HG02798 (cell line): Measurements from ENCODE around the gene FOXO1.
"Not testable (repeated sequence)": the region's sequence is repeated elsewhere in the genome, so short reads cannot be mapped to it uniquely, and the experiment has no call there.

Experiments
- ATAC-seq: cut with Tn5 transposase; IDR thresholded peaks from one replicate; pipeline ENCODE4 v1.9.1; 2021; ENCODE audit warnings: mild to moderate bottlenecking; ENCODE audit not compliant: unreplicated experiment, poor library complexity

Gene FOXO1

DNA sequence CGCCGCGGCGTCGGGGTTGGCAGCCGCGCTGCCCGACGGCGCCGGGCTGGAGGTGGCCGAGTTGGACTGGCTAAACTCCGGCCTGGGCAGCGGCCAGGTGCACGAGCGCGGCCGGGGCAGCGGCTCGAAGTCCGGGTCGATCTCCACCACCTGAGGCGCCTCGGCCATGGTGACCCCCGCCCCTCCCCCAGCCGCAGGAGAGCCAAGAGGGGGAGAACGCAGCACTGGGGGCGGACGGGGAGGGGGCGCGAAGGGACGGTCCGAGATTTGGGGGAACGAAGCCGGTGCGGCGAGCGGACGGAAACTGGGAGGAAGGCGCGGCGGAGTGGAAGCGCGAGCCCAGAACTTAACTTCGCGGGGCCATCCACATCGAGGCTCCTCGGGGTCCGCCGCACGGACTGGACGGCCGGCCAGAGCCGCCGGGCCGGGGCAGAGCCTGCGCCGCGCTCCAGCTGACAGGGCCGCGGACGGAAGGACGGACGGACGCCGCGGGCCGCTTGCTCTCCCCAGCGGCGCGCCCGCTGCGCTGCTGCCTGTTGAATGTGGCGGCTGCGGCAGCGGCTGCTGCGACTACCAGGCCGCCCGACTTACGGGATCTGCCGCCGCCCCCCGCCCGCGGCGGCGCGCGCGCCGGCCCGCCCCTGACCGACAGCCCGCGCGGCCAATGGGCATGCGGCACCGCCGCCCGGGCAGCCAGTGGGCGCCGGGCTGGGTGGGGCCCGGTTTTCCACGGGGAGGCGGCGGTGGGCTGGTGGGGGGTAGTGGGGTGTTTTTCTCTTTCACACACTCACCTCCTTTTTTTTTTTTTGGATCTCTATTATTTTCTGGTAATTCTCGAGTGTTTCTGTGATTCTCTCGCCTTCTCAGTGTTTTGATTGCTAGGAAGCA is at the start of gene FOXO1:
FOXO1 (minus strand) TSS at position 597 of the 888 bp plus-strand sequence; CDS start at position 168, 429 bp downstream.
- peak; percentile 69 for ATAC-seq

DNA sequence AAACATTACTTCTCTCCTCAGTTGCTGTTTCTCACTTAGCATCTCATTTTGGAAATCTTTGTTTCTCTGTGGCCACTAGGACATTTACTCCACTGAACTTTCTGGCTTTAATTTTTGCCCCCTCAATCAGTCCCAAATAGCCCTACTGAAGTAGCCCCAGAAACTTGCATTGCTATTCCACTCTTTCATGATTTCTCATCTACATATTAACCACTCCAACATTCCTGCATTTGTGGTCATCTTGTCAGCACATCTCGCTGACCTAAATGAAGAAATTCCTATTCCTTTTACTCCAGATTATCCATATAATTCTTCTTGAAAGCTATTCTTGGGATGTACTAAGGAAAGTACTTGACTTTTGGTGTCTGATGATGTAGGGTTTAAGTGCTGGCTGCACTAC is 48.0 kb upstream of the FOXO1 start:
- ATAC-seq, result not testable (repeated sequence)

DNA sequence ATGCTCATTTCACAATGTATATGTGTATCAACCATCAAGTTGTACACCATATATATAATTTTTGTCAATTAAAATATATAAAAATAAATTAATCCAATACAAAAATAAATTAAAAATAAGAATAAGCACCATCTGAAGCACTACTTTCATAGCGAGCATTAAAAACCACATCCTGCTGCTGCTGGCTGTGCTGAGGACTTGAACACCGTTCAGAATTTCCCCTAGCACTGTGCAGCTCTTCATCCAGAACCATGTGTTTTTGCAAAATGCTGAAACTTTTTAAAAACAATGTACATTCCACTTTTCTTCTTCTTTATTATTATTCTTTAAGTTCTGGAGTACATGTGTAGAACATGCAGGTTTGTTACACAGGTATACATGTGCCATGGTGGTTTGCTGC is 40.0 kb upstream of the FOXO1 start:
- ATAC-seq, result no peak

DNA sequence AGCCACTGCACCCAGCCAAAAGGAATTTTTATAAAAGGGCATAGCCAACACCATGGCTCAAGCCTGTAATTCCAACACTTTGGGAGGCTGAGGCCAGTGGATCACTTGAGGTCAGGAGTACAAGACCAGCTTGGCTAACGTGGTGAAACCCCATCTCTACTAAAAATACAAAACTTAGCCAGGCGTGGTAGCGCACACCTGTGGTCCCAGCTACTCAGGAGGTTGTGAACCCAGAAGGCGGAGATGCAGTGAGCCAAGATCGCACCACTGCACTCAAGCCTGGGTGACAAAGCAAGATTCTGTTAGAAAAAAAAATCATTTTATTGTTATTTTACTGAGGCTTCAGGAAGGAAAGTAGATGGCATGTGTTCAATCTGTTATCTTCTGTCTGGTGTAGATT is 31.3 kb upstream of the FOXO1 start:
- ATAC-seq, result peak; percentile 73

DNA sequence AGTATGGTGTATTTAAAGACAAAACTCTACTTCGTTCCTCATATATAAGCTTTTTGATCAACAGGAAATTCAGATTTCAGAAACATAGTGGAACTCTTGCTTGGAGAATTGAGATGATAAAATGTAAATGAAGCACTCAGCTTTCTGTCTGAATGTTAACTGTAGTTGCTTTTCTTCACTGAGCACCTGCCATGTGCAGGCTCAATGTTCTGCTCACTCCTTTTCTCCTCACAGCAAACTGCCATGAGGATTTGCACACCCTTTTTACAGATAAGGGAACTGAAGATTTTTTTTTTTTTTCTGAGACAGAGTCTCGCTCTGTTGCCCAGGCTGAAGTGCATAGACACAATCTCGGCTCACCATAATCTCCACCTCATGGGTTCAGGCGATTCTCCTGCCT is 28.0 kb upstream of the FOXO1 start:
- ATAC-seq, result no peak

DNA sequence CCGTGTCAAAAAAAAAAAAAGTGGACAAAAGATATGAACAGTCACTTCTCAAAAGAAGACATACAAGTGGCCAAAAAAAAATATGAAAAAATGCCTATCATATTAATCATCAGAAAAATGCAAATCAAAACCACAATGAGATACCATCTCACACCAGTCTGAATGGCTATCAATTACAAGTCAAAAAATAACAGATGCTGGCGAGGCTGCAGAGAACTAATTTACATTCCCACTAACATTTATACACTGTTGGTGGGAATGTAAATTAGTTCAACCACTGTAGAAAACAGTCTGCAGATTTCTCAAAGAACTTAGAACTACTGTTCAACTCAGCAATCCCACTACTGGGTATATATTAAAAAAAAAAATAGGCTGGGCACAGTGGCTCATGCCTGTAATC is 26.5 kb upstream of the FOXO1 start:
- peak; percentile 82 for ATAC-seq

DNA sequence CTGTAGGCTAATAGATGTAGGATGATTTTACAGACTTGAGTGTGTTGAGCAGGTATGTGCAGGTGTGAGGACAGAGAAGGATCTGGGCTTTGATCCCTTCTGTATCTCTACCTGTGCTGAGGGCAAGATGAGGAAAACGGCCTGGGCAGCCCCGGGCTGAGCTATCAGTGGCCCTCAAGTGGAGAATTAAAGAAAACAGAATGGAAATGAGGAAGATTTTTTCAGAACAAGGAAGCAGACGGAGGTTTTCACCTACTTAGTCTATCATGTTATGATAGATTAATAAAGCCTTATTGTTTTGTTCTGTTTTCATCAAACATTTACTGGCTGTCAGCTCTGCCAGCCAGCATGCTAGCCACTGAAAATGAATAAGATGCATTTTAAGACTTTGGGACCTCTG is 22.3 kb upstream of the FOXO1 start:
- ATAC-seq, result no peak

DNA sequence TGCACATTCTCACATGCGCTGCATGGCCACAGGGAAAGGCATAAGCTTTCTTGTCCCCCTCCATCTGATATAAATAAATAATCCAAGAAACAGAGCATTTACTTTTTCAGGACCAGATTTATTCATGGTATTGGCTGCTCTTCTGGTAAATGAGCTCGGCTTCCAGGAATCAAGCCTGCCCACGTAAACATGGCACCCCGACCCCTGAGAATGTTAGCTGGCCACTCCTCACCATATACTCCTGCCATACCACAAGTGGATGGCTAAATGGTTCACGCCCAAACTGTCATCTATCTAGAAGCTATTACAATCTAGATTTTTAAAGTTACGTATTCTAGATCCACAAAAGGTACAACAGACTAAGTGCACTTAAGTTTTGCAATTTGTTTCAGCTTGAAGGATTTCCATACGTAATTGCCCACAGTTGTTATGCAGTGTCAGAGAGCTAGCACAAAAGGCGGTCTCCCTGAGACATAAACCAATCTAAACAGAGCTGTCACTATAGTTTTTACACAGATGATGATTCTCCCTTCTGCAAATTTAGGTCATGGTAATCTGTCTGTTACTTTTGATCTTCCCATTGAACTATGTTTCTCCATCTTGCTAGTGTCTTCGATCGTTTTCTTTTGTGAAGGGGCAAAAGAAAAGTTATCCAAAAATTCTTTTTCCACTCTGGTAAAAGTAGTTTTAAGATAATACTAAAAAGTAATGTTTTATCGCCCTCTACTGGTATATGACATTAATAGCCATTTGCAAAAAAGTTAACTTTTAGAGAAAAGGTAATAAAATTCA is 16.2 kb upstream of the FOXO1 start:
- ATAC-seq, result no peak

DNA sequence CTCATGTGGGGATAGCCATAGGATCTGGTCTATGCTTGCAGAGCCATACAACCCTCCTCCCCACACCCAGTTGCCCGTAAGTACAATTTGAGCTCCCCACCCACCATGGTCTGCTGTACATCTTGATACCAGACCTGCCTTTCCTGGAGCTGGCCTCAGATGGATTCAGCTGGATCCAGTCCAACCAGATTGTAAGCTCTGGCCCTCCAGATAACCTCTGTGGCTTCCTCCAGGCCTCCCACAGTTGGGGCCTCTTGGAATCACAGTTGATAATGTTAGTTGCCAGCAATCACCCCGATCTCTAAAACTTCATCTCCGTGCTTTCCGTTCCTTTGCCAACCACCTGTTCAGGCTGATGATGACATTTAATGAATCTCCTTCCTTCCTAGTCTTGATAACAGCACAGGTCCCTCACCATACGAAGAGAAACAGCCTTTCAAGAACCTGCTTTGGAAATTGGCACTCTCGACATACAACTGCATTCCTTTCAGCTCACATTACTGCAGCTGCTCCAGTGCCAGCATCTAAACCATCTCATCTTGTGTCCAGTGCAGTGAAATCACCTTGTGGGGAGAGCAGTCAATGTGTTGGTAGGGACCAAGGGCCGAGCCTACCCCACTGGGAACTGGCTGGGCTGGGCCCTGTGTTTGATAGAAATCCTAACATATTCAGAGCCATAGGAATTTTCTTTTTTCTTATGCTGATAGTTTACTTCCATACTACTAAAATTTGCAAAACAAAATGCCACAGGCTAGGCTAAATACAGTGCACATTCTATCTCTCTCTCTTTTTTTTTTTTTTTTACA is 15.1 kb upstream of the FOXO1 start:
- ATAC-seq, result no peak

DNA sequence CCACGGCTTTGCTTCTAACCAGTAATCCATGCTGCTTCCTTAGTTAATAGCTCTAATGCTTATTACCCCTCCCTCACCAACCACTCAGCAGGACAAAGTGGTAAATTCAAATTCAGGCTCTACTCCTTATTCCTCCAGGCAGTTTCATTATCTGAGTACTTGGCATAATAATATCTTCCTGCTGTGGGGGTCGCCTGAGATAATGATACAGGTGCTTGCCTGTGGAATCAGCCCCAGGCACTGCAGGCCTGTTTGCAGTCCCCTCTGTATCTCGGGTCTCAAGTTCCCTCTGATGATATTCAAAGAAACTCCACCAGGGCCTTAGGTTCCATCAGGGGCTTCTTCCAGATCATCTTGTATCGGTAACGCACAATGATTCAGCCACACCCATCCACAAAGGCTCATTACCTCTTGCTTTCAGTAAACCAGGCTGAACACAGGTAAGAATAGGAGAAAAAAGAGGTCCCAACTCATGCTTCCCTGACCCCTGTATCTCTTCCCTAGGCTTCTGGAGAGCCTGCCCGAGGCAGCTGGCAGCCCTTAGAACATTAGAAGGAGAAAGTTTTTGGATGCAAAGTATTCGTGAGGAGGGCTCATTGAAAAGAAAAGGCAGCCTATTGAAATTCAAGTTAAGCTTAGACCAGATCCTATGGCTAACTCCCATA is 14.3 kb upstream of the FOXO1 start:
- ATAC-seq, result no peak

DNA sequence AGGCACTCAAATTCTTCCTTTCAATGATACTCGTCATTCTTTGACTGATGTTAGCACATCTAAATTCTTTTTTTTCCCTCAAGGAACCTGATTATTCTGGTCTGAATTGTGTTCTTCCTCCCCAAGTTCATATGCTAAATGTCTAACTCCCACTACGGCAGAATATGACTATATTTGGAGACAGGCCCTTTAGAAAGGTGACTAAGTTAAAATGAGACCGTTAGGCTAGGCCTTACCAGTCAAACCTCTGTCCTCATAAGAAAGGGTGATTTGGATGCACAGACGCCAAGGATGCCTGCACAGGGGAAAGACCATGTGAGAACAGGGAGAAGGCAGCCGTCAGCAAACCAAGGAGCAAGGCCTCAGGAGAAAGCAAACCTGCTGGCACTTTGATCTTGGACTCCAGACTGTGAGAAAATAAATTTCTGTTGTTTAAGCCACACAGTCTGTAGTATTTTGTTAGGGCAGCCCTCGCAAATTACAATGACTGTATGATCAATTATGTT is 13.1 kb upstream of the FOXO1 start:
- ATAC-seq, result no peak

DNA sequence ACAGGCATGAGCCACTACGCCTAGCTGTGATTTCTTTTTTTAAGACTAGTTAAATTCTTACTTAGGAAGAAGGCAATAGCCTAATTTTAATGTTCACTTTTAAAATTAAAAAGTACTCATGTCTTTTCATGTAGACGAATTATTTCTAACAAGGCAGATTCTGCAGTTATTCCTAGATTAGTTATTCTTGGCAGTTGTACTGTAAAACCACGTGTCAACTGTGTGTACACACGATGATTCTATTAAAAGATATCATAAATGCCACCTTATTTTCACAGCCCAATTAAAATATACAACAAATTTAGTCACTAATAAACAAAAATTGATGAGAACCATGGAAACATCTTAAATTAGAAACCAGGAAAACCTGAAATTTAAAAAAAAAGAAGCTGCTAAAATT is 10.6 kb upstream of the FOXO1 start:
- ATAC-seq, result no peak

DNA sequence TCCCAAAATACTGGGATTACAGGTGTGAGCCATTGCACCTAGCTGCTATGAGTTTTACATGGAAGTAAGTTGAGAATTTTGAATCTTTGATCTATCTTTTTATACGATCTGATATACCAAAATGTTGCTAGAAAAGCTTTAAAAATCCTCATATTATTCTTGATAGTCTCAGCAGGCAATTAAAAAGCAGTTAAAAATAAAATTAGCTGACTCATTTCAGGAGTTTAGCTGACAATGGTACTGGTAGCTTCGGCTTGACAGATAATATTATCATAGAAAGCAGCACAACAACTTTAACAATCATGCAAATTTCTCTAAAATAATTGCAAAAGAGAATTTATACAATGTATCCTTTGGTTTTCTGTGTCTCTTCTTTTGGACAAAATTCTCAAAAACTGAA is 9.6 kb upstream of the FOXO1 start:
- ATAC-seq, result no peak

DNA sequence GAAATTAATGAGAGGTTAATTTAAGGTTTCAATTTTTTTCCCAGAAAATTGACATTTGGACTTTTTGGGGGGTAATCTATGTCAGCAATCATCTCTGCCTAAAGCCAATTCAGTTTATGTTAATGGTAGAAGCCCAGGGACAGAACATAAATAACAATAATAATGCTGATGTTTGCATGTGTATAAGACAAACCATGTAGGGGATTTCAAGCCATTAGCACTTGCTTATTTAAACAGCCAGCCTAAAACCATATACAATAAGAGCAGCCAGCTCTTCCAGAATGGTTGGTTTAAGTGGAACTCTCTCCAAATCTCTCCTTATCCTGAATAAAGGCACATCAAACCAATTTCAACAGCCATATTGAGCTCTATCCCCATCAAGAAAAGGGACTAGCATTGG is 7.0 kb upstream of the FOXO1 start:
- no peak for ATAC-seq

DNA sequence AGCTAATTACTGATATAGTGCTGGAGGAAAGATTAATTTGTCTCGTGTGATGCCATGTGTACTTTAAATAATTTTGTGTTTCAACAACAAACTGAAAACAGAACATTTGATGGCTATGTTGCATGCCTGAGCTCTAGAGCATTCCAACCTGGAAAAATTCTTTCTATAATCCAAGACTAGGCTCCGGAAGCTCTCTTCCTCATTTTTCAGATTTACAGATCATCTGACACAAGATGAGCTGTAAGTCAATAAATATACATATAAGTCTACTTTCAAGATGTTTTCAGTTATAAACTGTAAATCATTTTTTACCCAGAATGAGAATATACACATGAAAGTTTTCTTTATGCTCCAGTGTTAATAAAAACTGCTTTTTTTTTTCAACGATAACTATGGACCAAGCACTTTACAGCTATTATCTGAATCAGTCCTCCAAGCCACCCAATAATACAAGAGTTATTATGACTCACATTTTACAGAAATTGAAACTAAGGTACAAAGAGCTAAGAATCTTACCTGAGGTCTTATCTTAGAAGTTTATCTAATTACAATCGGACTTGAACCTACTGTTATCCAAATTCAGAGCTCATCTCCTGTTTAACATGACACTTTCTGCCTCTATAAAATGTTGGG is 6.4 kb upstream of the FOXO1 start:
- no peak for ATAC-seq

DNA sequence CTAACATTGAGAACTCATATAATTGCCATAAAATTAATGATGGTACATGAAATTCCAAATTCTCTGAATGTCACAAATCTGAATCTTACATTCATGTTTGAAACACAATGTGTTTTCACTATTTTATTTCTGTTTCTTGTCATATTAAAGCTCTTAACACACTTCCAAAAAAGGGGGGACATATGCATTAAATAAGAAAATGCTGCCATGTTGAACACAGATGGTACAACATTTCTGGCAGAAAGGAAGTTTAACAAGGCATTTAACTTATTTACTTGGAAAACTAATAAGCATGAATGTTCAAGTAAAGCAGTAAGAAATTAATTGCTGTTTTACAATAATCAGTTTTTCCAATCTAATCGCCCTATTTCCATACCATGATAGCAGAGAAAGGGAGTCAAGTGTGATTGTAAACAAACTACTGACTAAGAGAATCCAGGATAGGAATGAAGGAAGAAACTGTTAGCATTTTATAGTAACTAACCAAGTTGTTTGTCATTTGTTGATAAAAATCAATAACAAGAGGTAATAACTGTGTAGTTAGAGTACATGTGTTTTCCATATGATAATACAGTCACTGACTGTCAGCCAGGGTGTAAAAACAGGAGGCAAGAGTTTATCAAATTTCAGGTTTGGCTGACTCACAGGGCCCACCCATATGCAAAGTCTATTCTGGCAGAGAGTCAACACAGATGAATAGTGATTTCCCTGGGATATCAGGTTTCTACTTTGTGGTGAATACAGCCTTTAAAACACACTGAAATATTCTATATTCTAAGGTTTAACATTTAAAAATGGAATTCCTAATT is 5.7 kb upstream of the FOXO1 start:
- no peak for ATAC-seq

DNA sequence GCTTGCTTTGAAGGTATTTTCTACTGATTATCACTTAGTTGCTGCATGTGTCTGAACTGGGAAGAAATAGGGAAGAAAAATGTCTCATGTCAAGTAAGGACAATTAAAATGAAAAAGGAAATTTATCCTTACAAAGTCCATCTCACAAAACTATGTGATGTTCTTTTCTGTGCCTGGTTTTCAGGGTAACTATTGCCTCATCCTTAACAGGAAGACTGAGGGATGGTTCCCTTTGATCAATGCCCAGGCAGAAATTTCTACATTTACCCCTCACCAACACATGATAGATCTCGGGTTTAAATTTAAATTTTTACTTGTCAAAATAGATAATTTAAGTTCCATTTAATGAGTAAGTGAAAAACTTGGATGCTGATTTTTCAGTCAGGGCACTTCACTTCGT is 3.9 kb upstream of the FOXO1 start:
- no peak for ATAC-seq

DNA sequence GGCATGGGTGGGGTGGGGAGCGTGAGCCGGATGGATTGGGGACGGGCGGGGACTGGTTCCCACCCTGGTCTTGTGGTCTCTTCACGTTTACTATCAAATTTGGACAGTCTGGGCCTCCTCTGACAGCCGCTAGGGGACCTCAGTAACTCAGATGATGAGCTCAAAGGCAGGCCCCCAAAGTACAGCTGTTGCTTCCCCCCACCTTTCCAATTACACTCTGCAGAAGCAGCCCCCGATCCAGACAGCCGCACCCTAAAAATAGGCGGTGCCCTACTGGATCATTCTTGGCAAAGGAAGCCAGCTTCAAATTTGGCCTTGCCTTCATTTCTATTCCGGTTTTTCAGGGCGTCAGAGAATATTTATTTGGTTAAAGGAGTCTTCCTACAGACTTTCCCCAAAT is 1.9 kb upstream of the FOXO1 start:
- no peak for ATAC-seq

DNA sequence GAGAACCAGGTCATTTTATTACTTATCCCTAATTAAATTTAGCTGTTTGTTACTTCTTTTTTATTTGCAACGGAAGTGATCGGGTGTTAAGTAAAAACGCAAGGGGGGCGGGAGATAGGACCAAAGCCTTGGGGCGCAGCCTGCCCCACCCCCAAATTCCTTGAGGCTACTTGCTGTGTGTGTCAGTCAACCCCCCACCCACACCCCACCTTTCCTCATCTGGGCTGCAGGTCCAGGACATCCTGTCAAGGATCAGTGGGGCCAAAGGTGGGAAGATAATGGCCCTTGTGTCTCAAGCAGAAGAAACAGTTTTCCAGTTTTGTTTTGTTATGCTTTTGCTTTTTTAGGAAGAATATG is 1.2 kb upstream of the FOXO1 start:
- no peak for ATAC-seq
